Tibial nerve (tissue), 4 donors: ENCODE measurements around the gene RSPH9. TPM values are rescaled to one million over a fixed set of nuclear protein-coding genes. Genes with fewer than 3 reads are reported as not detected.

Source experiments
- DNase-seq, 2 donors: peaks; one replicate each; pipeline ENCODE4 v3.0.0-alpha.2; 2019; ENCODE audit warnings: low spot score in 2 of 2
- H3K27ac ChIP-seq, 4 donors: fragments of 200-600 bp; sonication (generic) in 3 of 4; one replicate each; pipeline ENCODE4 v1.5.1; 2017 to 2019; ENCODE audit warnings: mild to moderate bottlenecking in 1 of 4
- H3K27me3 ChIP-seq, 2 donors: fragments of 200-600 bp; sonication (generic) in 1 of 2; one replicate each; pipeline versions ENCODE4 v1.5.1 to v1.6.0; 2017 to 2019
- H3K36me3 ChIP-seq, 3 donors: fragments of 200-600 bp; sonication (generic); one replicate each; pipeline ENCODE4 v1.5.1; 2018 to 2019
- H3K4me1 ChIP-seq, 4 donors: fragments of 200-600 bp; sonication (generic) in 3 of 4; one replicate each; pipeline ENCODE4 v1.5.1; 2017 to 2019
- H3K4me3 ChIP-seq, 4 donors: fragments of 200-600 bp; sonication (generic) in 3 of 4; one replicate each; pipeline ENCODE4 v1.5.1; 2017 to 2019; ENCODE audit warnings: mild to moderate bottlenecking in 1 of 4, moderate library complexity in 1 of 4
- H3K9me3 ChIP-seq, 4 donors: fragments of 200-600 bp; sonication (generic) in 3 of 4; one replicate each; pipeline ENCODE4 v1.5.1; 2017 to 2019
- CTCF ChIP-seq, 5 experiments: fragments of 200-600 bp in 3 of 5; fragments of 450-650 bp in 2 of 5; sonication (generic) in 3 of 5; IDR thresholded peaks; one replicate each; pipeline ENCODE4 v1.5.1; 2016 to 2019; ENCODE audit warnings: antibody characterized with exemption in 5 of 5, mild to moderate bottlenecking in 3 of 5, moderate library complexity in 2 of 5
- EP300 ChIP-seq, 2 donors: sonication (generic); formaldehyde crosslinking; IDR thresholded peaks; one replicate each; pipeline ENCODE4 v1.6.1; 2017; ENCODE audit warnings: antibody characterized with exemption in 2 of 2, mild to moderate bottlenecking in 1 of 2
- POLR2A ChIP-seq, 2 donors: fragments of 450-650 bp; IDR thresholded peaks; one replicate each; pipeline ENCODE4 v1.6.1; 2017; ENCODE audit warnings: antibody characterized with exemption in 2 of 2, mild to moderate bottlenecking in 2 of 2, moderate library complexity in 2 of 2
- WGBS, 2 donors: methylation state at CpG; one replicate each; pipeline ENCODE4 v1.1.5; 2018; 5-methylcytosine and 5-hydroxymethylcytosine counted together
- total RNA-seq, 4 donors: library from RNA; depleted of rRNA; stranded (reverse); fragments of >200 nt; gene quantifications; one replicate each; pipeline ENCODE4 v1.1.0, GENCODE V29; 2016

RSPH9 gene
- total RNA-seq, 4 donors from 2014 or later = 0.30 to 0.66 (median 0.63) TPM; not detected in 1

DNA sequence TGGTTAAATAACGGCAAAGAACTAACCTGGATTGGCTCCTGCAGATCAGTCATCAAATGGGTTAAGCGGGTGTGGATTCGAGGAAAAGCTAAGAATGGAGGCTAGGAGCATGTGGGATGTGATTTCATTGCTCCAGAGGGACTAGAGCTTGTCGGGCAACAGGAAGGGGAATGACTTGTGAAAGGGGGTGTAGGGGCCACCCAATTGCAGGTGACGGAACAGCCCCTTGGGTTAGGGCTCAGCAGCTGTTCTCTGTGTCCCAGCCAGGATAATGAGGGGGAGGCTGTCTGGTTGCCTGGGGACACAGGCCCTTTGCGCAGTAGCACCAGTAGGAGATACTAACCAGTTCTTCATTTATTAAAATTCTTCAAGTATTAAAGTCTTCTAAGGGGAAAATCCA is 67.7 kb downstream of the RSPH9 start:
- 66 to 70% methylated on average over 6 of the region's 6 CpGs for WGBS, 2 donors
- Histone ChIP-seq H3K4me1 (peaks cover 0 to 60% (median 17%) of the 10 kb centered on the region in 4 donors), H3K27ac (peak overlapping the region in 1 of 4 donors; percentile 33), H3K27me3 (no peaks in the 10 kb centered on the region), H3K36me3 (no peaks in the 10 kb centered on the region), H3K4me3 (no peak overlapping the region), H3K9me3 (no peaks in the 10 kb centered on the region)
- no peak for TF ChIP-seq CTCF (IDR thresholded peaks at IDR 0.05)
- TF ChIP-seq POLR2A (IDR thresholded peaks at IDR 0.05) = no peak
- TF ChIP-seq EP300 (IDR thresholded peaks at IDR 0.05) = no peak
- DNase-seq = no peak

DNA sequence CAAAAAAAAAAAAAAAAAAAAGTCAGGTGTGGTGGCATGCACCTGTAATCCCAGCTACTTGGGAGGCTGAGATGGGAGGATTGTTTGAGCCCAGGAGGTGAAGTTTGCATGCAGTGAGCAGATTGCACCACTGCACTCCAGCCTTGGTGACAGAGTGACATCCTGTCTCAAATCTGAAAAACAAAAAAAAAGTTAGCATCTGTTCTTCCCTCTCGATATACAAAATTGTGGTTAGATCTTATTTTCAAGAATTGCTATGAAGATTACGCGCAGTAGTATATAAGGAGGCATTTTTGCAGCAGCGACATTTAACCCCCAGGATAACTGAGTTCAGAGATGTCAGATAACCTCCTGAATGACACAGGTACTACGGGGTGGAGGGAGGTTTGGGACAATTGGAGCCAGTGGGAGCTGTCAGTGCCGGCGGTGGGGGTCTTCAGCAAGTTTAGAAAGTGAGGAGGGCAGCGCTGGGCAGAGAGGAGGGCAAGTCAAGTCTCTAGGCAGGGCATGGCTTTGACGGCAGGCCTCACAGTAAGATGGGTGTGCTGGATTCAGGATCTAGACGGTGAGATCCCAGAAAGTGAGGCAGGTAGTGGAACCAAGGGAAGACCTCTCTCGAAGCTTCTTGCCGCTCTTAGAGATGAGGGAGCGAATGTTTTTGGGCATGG is 68.9 kb downstream of the RSPH9 start:
- Histone ChIP-seq H3K27me3 (no peaks in the 10 kb centered on the region), H3K27ac (peak overlapping the region in 3 of 4 donors; percentile 26 to 87 (median 56))

DNA sequence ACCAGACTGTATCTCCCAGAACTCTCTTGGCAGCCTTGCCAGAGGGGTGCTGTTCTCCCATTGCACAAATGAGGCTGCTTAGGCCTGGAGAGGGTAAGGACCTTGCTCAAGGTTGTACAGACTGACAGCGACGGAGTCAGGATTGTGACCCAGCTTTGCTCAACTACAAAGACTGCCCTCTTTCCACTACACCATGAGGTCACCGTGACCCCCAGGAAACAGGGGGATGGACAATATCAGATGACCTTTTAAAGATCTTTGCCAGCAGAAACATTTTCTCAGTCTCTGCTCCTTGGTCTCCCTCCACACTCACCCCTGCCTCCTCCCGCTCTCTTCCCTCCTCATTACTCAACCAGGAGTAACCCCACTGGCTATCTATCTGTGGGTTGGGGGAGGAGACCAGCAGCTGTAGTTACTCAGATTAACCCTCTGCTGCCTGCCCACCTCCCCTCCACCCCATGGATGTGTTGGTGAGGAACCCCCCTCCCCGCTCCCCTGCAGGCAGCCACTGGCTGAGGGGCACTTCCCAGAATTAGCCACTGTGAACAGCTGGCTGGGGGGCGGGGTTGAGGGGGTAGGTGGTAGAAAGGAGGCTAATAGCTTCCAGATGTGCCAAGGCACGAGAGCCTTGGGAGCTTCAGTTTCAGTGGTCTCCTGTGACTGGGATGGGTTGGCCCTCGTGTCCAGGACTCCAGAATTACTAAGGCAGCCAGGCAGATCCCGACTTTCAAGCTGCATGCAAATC is 69.6 kb downstream of the RSPH9 start:
- Histone ChIP-seq H3K27me3 (no peaks in the 10 kb centered on the region), H3K27ac (peak overlapping the region in 3 of 4 donors; percentile 56 to 87 (median 64)), H3K4me3 (no peak overlapping the region)

More for the DNA sequence above, 68.9 kb downstream of the RSPH9 start:
- TF ChIP-seq POLR2A (IDR thresholded peaks at IDR 0.05) (no peak), CTCF (IDR thresholded peaks at IDR 0.05) (no peak), EP300 (IDR thresholded peaks at IDR 0.05) (no peak)
- WGBS, 2 donors = 83 to 89% methylated on average over 13 of the region's 13 CpGs
- Histone ChIP-seq H3K9me3 (no peaks in the 10 kb centered on the region), H3K36me3 (no peaks in the 10 kb centered on the region), H3K4me3 (no peak overlapping the region), H3K4me1 (peaks cover 0 to 60% (median 15%) of the 10 kb centered on the region in 4 donors)
- DNase-seq = no peak

GRCh38 chr6:43715056-43715788 is 70.4 kb downstream of the RSPH9 start:
- H3K27me3 ChIP-seq = no peaks in the 10 kb centered on the region
- 67 to 87% methylated on average over 5 of the region's 5 CpGs for WGBS, 2 donors
- no peaks in the 10 kb centered on the region for H3K36me3 ChIP-seq
- DNase-seq = no peak
- H3K4me1 ChIP-seq = peaks cover 0 to 55% (median 9%) of the 10 kb centered on the region in 4 donors
- H3K27ac ChIP-seq = peak overlapping the region; percentile 56 to 87 (median 70)
- TF ChIP-seq CTCF (IDR thresholded peaks at IDR 0.05) (no peak), POLR2A (IDR thresholded peaks at IDR 0.05) (no peak), EP300 (IDR thresholded peaks at IDR 0.05) (no peak)
- H3K4me3 ChIP-seq = no peak overlapping the region
- no peaks in the 10 kb centered on the region for H3K9me3 ChIP-seq

More for the DNA sequence above, 69.6 kb downstream of the RSPH9 start:
- peak; percentile 54 to 77 for DNase-seq
- peak in 1 of 2 donors; percentile 59 for TF ChIP-seq EP300 (IDR thresholded peaks at IDR 0.05)
- no peak for TF ChIP-seq CTCF (IDR thresholded peaks at IDR 0.05)
- no peaks in the 10 kb centered on the region for H3K36me3 ChIP-seq
- WGBS, 2 donors = 37 to 47% methylated on average over 7 to 8 of the region's 9 CpGs
- H3K9me3 ChIP-seq = no peaks in the 10 kb centered on the region
- H3K4me1 ChIP-seq = peaks cover 0 to 60% (median 11%) of the 10 kb centered on the region in 4 donors
